ENCODE data around the gene NFKBIL1. TPM values are rescaled to one million over a fixed set of nuclear protein-coding genes. Genes with fewer than 3 reads are reported as not detected.

The NFKBIL1 gene
- total RNA-seq, 1 experiment from 2014 or later: 20.5 TPM

DNA sequence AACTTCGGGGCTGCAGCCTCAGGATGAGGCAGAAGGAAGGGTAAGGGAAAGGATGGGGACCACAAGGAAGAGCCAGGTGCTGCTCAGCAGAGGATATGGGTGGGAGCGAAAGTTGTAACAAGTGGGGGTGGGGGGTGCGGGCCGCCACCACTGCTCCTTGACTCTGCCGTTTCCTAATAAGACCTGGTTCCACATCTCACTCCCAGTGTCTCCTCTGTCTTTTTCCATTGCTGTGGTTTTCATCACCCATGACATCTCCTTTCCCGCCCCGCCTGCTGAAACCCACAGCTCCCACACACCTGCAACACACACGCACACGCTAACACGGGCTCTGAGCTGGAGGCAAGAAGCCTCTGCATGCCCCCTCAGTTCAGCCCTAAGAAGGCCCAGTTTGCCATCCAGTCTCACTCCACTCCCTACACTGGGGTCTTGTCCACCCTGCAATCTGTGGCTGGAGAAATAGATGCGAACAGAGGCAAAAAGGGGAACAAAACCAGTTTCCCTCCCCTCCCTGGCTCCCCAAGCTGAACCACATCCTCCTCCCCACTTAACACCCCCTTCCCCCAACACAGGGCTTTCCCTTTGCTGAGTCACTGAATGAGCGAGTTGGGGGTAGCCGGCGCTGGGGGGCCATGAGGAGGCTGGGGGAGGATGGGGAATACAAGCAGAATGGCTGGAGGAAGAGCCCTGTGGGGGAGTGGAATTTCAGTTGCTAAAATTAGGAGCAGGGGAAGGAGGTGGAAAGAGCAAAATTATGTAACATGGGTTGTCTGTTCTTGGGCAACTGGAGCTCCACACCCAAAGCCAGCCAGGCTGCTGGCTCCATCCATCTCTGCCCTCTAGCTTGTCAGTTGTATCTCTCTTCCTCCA is 11.5 kb downstream of the NFKBIL1 start:
- no peak for DNase-seq (ENCODE audit: extremely low read depth, low read depth)

DNA sequence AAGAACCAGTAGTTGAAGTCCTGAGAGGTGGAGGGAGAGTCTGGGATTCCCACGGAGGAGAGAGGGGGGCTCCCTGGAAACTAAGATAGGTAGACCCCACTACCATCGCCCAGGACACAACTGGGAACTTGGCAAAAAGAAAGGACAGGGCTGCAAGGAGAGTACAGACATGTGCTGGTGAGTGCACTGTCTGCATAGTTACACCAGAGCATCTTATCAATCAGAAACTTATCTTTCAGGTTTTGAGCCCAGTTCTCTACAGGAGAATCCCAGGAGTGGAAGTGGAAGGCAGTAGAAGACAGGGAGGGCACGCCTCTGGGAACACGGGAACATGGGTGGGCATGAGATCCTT is 12.2 kb downstream of the NFKBIL1 start:
- no peak for DNase-seq (ENCODE audit: extremely low read depth, low read depth)

DNA sequence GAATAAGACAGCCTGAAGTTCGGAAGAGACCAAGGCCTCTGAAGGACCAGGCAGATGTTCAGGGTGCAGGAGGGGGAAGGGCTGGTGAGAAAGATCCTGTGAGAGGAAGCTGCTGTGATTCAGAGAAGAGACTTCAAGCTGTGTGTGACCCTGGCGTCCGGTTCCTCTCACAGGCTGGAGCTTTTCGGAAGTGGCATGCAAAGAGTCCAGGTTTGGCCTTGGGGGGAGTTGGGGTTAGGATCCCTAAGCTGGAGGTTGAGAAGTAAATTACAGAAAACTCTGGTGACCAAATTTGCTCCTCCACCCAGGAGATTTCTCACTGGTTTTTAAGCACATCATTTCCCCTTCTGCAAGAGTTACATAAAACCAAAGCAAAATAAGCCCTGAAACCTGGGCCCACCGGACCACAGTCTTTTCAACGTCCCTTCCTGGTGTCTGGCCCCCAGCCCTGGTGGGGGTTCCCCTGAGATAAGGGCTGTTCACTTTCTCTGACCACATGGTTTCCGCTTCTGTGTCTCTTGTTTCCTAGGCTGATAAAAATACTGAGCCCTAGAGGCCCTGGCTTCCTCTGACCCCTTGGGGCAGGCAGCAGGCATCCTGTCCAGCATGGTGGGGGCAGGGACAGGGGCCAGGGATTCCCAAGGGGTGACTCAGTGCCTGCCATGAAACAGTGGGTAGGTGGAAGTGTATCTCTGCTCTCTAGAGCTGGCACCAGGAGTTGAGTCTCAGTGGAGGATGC is 12.7 kb downstream of the NFKBIL1 start:
- no peak for DNase-seq (ENCODE audit: extremely low read depth, low read depth)

DNA sequence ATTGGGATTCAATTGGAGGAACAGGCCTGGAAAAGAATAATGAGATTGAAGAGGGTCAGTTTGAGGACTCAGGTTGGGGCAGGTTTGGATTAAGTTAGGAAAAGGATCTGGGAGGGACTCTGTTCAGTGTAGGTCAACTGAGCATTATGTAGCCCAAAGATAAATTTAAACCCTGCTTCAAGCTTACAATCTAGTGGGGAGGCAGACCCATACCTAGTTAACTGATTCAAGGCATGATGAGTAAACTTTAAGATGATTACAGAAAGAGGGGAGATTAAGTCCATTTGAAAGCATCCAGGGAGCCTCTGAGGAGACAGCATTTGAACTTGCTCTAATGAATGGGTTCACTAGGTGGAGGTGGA is 13.3 kb downstream of the NFKBIL1 start:
- DNase-seq (ENCODE audit: extremely low read depth, low read depth): no peak

GRCh38 chr6:31567531-31568370 is 20.3 kb downstream of the NFKBIL1 start:
- DNase-seq (ENCODE audit: extremely low read depth, low read depth): no peak

DNA sequence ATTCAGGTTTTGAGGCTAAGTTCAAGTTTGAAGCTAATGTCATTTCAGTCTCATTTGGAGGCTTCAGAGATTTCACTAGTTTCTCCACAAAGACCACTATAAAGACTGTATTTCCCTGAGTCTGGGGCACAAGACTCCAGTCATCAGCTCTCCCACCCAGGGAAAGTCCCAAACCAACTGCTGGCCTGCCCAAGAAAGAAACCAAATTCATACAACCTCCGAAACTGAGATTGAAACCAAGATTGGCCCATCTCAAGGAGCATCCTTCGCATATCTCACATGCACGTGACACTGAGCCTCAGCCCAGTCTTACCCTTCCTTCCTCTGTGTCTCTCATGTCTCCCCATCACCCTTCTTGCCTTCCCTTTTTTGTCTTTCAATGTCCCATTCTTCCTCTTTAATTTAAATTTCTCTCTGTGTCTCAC is 21.1 kb downstream of the NFKBIL1 start:
- no peak for DNase-seq (ENCODE audit: extremely low read depth, low read depth)

- no peak for DNase-seq (ENCODE audit: extremely low read depth, low read depth)
These were observed 22.6 kb downstream of the NFKBIL1 start for GRCh38 chr6:31569861-31570536.

DNA sequence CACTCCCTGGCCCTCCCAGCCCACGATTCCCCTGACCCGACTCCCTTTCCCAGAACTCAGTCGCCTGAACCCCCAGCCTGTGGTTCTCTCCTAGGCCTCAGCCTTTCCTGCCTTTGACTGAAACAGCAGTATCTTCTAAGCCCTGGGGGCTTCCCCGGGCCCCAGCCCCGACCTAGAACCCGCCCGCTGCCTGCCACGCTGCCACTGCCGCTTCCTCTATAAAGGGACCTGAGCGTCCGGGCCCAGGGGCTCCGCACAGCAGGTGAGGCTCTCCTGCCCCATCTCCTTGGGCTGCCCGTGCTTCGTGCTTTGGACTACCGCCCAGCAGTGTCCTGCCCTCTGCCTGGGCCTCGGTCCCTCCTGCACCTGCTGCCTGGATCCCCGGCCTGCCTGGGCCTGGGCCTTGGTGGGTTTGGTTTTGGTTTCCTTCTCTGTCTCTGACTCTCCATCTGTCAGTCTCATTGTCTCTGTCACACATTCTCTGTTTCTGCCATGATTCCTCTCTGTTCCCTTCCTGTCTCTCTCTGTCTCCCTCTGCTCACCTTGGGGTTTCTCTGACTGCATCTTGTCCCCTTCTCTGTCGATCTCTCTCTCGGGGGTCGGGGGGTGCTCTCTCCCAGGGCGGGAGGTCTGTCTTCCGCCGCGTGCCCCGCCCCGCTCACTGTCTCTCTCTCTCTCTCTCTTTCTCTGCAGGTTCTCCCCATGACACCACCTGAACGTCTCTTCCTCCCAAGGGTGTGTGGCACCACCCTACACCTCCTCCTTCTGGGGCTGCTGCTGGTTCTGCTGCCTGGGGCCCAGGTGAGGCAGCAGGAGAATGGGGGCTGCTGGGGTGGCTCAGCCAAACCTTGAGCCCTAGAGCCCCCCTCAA is 24.9 kb downstream of the NFKBIL1 start, which contains the start of gene LTA:
Gene LTA (plus strand): TSS at position 249 of the 871 bp plus-strand sequence. CDS start 454 bp downstream, at position 703.
- no peak for DNase-seq (ENCODE audit: extremely low read depth, low read depth)

GRCh38 chr6:31573239-31574105 is 26.1 kb downstream of the NFKBIL1 start:
- no peak for DNase-seq (ENCODE audit: extremely low read depth, low read depth)

- DNase-seq (ENCODE audit: extremely low read depth, low read depth): no peak
These were observed 27.0 kb downstream of the NFKBIL1 start for GRCh38 chr6:31574106-31575061.

DNA sequence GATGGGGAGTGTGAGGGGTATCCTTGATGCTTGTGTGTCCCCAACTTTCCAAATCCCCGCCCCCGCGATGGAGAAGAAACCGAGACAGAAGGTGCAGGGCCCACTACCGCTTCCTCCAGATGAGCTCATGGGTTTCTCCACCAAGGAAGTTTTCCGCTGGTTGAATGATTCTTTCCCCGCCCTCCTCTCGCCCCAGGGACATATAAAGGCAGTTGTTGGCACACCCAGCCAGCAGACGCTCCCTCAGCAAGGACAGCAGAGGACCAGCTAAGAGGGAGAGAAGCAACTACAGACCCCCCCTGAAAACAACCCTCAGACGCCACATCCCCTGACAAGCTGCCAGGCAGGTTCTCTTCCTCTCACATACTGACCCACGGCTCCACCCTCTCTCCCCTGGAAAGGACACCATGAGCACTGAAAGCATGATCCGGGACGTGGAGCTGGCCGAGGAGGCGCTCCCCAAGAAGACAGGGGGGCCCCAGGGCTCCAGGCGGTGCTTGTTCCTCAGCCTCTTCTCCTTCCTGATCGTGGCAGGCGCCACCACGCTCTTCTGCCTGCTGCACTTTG is 28.0 kb downstream of the NFKBIL1 start, which contains the start of gene TNF:
Gene TNF (plus strand): TSS at position 231 of the 567 bp plus-strand sequence. CDS start 177 bp downstream, at position 408.
- no peak for DNase-seq (ENCODE audit: extremely low read depth, low read depth)

- no peak for DNase-seq (ENCODE audit: extremely low read depth, low read depth)
These were observed 28.7 kb downstream of the NFKBIL1 start for GRCh38 chr6:31575952-31576685.

DNA sequence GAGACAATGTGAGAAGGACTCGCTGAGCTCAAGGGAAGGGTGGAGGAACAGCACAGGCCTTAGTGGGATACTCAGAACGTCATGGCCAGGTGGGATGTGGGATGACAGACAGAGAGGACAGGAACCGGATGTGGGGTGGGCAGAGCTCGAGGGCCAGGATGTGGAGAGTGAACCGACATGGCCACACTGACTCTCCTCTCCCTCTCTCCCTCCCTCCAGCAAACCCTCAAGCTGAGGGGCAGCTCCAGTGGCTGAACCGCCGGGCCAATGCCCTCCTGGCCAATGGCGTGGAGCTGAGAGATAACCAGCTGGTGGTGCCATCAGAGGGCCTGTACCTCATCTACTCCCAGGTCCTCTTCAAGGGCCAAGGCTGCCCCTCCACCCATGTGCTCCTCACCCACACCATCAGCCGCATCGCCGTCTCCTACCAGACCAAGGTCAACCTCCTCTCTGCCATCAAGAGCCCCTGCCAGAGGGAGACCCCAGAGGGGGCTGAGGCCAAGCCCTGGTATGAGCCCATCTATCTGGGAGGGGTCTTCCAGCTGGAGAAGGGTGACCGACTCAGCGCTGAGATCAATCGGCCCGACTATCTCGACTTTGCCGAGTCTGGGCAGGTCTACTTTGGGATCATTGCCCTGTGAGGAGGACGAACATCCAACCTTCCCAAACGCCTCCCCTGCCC is 29.6 kb downstream of the NFKBIL1 start:
- DNase-seq (ENCODE audit: extremely low read depth, low read depth): no peak

- no peak for DNase-seq (ENCODE audit: extremely low read depth, low read depth)
These were observed 30.2 kb downstream of the NFKBIL1 start for GRCh38 chr6:31577579-31577966.
